ENCODE measurements around the gene HJV.

HJV gene

DNA sequence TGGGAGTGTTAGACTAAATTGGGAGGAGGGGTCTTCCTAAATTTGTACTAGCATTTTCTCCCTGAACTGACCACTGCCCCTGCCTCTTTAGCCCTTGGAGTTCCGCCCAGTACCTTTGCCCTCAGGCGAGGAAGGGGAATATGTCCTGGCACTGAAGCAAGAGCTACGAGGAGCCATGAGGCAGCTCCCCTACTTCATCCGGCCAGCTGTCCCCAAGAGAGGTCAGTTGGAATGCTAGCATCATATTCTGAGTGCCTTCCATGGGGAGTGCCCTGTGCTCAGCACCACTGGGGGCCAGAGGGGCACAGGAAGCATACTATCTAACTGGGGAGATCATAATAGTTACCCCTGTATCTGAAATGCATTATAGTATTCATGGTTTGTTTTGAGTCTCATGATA, 46.3 kb downstream of the HJV start:
- no peak for DNase-seq

DNA sequence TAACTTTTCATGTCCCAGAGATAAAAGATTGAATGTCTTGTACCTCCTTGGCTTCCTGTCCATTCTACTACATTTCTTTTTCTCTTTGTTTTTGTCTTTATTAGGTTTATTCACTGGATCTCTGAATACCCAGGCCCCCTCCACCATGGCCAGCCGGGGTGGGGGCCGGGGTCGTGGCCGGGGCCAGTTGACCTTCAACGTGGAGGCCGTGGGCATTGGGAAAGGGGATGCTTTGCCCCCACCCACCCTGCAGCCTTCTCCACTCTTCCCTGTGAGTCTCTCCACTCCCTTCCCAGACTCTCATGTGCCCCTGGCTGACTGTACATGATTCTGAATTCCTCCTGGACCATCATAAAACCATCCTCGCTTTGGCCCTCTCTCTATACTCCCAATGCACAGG, 46.8 kb downstream of the HJV start:
- DNase-seq = no peak

DNA sequence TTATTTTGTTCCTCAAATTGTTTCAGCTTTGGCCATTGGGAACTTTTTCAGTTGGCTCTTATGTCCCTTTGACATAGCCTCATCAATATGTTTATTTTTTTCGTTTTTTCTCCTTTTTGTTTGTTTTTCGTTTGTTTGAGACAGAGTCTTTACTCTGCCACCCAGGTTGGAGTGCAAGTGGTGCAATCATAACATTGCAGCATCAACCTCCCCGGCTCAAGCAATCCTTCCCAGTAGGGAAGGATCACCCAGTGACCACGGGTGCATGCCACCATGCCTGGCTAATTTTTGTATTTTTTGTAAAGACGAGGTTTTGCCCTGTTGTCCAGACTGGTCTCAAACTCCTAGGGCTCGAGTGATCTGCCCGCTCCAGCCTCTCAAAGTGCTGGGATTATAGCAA, 49.0 kb downstream of the HJV start:
- no peak for DNase-seq

Measured in activated CD4-positive, alpha-beta T cell treated with anti-CD3 and anti-CD28 coated beads, Interleukin-2, amount 50 U/mL, for 1 hour (primary cell).